Measurements from ENCODE around the gene TTC33. TPM values are rescaled to one million over a fixed set of nuclear protein-coding genes. Genes with fewer than 3 reads are reported as not detected.

Gene TTC33
- total and polyA plus RNA-seq, 2 of the 13 experiments (the other 11 are each of a cell fraction or from before 2014, with no cell fraction given) = 4.5 to 20.0 TPM

DNA sequence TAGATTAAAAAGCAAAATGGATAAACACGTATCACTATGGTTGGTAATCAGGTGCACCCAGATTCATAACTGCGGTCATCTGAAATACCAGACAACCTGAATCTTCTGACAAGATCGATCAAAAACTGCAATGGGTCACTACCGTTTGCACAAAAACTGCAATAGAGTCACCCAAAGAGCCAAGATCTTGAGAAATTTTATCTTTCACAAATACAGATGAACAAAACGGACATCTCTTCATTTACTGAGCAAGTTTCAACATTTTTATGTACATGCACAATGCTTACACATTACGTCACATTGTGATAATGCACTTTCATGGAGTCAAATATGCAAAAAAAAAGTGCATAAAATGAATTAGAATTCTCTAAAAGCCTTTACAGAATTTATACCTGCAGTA lies 23.8 kb upstream of the TTC33 start:
- DNase-seq (ENCODE audit: low spot score) (no peak), FAIRE-seq (no peak), ATAC-seq (no peak)
- no TSS peak for BruUV-seq (replicated peaks)
- peaks cover 7 to 18% of the 10 kb centered on the region in 2 experiments for H3K36me3 ChIP-seq (replicated peaks in 1 of 2; ENCODE audit: control insufficient read depth in 1 of 2, insufficient read depth in 2 of 2, low read length in 2 of 2)
- peaks cover 3% of the 10 kb centered on the region; the same call in 1 of the 2 replicates for H4K20me1 ChIP-seq (ENCODE audit: insufficient read depth, low read length)
- no peak overlapping the region for H2AFZ ChIP-seq (ENCODE audit: low read length)
- no peaks in the 10 kb centered on the region for H3K9me3 ChIP-seq (ENCODE audit: low read length)
- 80% methylated on average over 6 of the region's 6 CpGs for WGBS (ENCODE audit: low lambda C conversion rate)
- POLR2A ChIA-PET = no interaction called here
- CTCF ChIA-PET (ENCODE audit: low intra/inter-chr PET ratio, low total read pairs) = no interaction called here
- H3K4me1 ChIP-seq (ENCODE audit: insufficient read depth, low read length) = peaks cover 63% of the 10 kb centered on the region
- no peaks in the 10 kb centered on the region for H3K27me3 ChIP-seq (ENCODE audit: control insufficient read depth in 1 of 2, insufficient read depth in 2 of 2, low read length in 2 of 2)
- H3K4me2 ChIP-seq (ENCODE audit: low read depth, low read length) = no peak overlapping the region
- intact Hi-C loops (cut with micrococcal nuclease; ENCODE audit: unreplicated experiment) = no loop called here
- peaks cover 71% of the 10 kb centered on the region for H3K79me2 ChIP-seq (ENCODE audit: insufficient read depth, low read length)
- no peak overlapping the region for H3K9ac ChIP-seq (ENCODE audit: insufficient read depth, low read depth, low read length)
- no peak for TF ChIP-seq ATF7-NPFF (CRISPR knock-in tag; IDR thresholded peaks at IDR 0.05; ENCODE audit: low read depth)
- no peak for TF ChIP-seq ZNF557 (CRISPR knock-in tag; IDR thresholded peaks at IDR 0.05)
- TF ChIP-seq, protein P1, sequence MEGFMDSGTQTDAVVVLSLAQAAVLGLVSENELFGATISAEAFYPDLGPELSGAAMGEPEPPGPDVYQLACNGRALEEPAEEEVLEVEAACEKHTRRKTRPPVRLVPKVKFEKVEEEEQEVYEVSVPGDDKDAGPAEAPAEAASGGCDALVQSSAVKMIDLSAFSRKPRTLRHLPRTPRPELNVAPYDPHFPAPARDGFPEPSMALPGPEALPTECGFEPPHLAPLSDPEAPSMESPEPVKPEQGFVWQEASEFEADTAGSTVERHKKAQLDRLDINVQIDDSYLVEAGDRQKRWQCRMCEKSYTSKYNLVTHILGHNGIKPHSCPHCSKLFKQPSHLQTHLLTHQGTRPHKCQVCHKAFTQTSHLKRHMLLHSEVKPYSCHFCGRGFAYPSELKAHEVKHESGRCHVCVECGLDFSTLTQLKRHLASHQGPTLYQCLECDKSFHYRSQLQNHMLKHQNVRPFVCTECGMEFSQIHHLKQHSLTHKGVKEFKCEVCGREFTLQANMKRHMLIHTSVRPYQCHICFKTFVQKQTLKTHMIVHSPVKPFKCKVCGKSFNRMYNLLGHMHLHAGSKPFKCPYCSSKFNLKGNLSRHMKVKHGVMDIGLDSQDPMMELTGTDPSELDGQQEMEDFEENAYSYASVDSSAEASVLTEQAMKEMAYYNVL (CRISPR knock-in tag; IDR thresholded peaks at IDR 0.05; ENCODE audit: borderline replicate concordance) = no peak
- H3K4me3 ChIP-seq (replicated peaks in 1 of 3; ENCODE audit: insufficient read depth in 1 of 3, low read depth in 2 of 3, low read length in 3 of 3) = no peak overlapping the region
- in situ Hi-C loops (cut with HindIII; ENCODE audit: extremely low pct_ligation_motif_present, low pct_unique_long_range_greater_than_20kb) = no loop called here
- H3K27ac ChIP-seq (ENCODE audit: extremely low read length, insufficient read depth, low read length) = no peak overlapping the region

DNA sequence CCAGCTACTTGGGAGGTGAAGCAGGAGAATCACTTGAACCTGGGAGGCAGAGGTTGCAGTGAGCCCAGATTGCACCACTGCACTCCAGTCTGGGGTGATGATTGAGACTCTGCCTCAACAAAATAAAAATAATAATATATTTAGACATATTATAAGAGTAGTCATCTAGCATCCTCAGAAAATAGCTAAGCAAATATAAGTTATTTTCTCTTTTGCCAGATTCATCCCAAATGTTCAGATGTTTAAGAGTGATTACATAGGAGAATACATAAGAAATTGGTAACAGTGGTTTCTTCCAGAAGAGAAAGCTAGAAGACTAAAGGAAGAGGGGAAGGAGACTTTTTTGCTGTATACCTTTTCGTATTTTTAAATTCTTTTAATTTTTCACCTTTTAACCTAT lies 22.4 kb upstream of the TTC33 start:
- Histone ChIP-seq H3K27ac (ENCODE audit: extremely low read length, insufficient read depth, low read length) (no peak overlapping the region), H3K27me3 (ENCODE audit: control insufficient read depth in 1 of 2, insufficient read depth in 2 of 2, low read length in 2 of 2) (no peaks in the 10 kb centered on the region), H3K4me3 (replicated peaks in 1 of 3; ENCODE audit: insufficient read depth in 1 of 3, low read depth in 2 of 3, low read length in 3 of 3) (no peak overlapping the region), H4K20me1 (ENCODE audit: insufficient read depth, low read length) (peaks cover 3% of the 10 kb centered on the region; the same call in 1 of the 2 replicates), H3K9ac (ENCODE audit: insufficient read depth, low read depth, low read length) (no peak overlapping the region), H3K79me2 (ENCODE audit: insufficient read depth, low read length) (peaks cover 60% of the 10 kb centered on the region), H3K9me3 (ENCODE audit: low read length) (no peaks in the 10 kb centered on the region), H3K4me1 (ENCODE audit: insufficient read depth, low read length) (peaks cover 52% of the 10 kb centered on the region), H3K4me2 (ENCODE audit: low read depth, low read length) (no peak overlapping the region), H2AFZ (ENCODE audit: low read length) (no peak overlapping the region), H3K36me3 (replicated peaks in 1 of 2; ENCODE audit: control insufficient read depth in 1 of 2, insufficient read depth in 2 of 2, low read length in 2 of 2) (peaks cover 9 to 30% of the 10 kb centered on the region in 2 experiments)
- no peak for ATAC-seq
- intact Hi-C loops (cut with micrococcal nuclease; ENCODE audit: unreplicated experiment) (no loop called here), in situ Hi-C loops (cut with HindIII; ENCODE audit: extremely low pct_ligation_motif_present, low pct_unique_long_range_greater_than_20kb) (no loop called here)
- ChIA-PET CTCF (ENCODE audit: low intra/inter-chr PET ratio, low total read pairs) (no interaction called here), POLR2A (no interaction called here)
- FAIRE-seq = no peak
- TF ChIP-seq ZNF121 (CRISPR knock-in tag; IDR thresholded peaks at IDR 0.05) (no peak), TAF15 (IDR thresholded peaks at IDR 0.05; ENCODE audit: low read depth, low read length, poor library complexity, severe bottlenecking) (no peak), MYNN (CRISPR knock-in tag; IDR thresholded peaks at IDR 0.05; ENCODE audit: low read depth) (no peak), ZBTB21 (CRISPR knock-in tag; IDR thresholded peaks at IDR 0.05) (no peak), MAFG (CRISPR knock-in tag; IDR thresholded peaks at IDR 0.05) (no peak), ZFX (CRISPR knock-in tag; IDR thresholded peaks at IDR 0.05; ENCODE audit: low read depth) (no peak)
- TF ChIP-seq, protein P2, sequence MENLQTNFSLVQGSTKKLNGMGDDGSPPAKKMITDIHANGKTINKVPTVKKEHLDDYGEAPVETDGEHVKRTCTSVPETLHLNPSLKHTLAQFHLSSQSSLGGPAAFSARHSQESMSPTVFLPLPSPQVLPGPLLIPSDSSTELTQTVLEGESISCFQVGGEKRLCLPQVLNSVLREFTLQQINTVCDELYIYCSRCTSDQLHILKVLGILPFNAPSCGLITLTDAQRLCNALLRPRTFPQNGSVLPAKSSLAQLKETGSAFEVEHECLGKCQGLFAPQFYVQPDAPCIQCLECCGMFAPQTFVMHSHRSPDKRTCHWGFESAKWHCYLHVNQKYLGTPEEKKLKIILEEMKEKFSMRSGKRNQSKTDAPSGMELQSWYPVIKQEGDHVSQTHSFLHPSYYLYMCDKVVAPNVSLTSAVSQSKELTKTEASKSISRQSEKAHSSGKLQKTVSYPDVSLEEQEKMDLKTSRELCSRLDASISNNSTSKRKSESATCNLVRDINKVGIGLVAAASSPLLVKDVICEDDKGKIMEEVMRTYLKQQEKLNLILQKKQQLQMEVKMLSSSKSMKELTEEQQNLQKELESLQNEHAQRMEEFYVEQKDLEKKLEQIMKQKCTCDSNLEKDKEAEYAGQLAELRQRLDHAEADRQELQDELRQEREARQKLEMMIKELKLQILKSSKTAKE (CRISPR knock-in tag; IDR thresholded peaks at IDR 0.05; ENCODE audit: borderline replicate concordance) = no peak
- TF ChIP-seq, protein P3, sequence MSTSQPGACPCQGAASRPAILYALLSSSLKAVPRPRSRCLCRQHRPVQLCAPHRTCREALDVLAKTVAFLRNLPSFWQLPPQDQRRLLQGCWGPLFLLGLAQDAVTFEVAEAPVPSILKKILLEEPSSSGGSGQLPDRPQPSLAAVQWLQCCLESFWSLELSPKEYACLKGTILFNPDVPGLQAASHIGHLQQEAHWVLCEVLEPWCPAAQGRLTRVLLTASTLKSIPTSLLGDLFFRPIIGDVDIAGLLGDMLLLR (CRISPR knock-in tag; IDR thresholded peaks at IDR 0.05) = no peak
- BruUV-seq (replicated peaks) = no TSS peak
- DNase-seq (ENCODE audit: low spot score) = no peak
- WGBS (ENCODE audit: low lambda C conversion rate) = 98% methylated on average over 1 of the region's 1 CpG
